ENCODE results near the gene OCRL.
"Not testable (repeated sequence)": the region's sequence is repeated elsewhere in the genome, so short reads cannot be mapped to it uniquely, and the experiment has no call there.

Gene OCRL

GRCh38 chrX:129534816-129535578 lies 5.1 kb upstream of the OCRL start:
- DNase-seq (ENCODE audit: low read depth), result no peak

GRCh38 chrX:129540722-129541184 lies 694 bp downstream of the OCRL start:
- no peak for DNase-seq (ENCODE audit: low read depth)

GRCh38 chrX:129544780-129545179 lies 4.7 kb downstream of the OCRL start:
- no peak for DNase-seq (ENCODE audit: low read depth)

DNA sequence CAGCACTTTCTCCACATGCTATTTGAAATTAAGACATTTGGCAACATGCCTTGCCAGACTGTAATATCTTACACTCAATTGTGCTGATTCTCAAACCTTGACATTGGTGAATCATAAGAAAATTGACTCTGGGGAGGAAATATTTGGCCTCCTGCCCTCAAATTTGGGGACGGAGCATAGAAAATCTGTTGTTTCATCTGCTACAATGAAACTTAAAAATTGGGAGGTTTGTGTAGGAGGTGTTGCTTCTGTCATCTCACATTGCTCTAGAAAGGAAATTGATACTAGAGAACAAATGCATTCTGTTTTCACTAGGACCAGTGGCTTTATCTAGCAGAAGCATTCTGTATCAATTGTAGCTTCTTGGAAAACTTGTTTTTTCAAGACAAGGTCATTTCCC lies 5.3 kb downstream of the OCRL start:
- no peak for DNase-seq (ENCODE audit: low read depth)

GRCh38 chrX:129549124-129549523 lies 9.1 kb downstream of the OCRL start:
- no peak for DNase-seq (ENCODE audit: low read depth)

DNA sequence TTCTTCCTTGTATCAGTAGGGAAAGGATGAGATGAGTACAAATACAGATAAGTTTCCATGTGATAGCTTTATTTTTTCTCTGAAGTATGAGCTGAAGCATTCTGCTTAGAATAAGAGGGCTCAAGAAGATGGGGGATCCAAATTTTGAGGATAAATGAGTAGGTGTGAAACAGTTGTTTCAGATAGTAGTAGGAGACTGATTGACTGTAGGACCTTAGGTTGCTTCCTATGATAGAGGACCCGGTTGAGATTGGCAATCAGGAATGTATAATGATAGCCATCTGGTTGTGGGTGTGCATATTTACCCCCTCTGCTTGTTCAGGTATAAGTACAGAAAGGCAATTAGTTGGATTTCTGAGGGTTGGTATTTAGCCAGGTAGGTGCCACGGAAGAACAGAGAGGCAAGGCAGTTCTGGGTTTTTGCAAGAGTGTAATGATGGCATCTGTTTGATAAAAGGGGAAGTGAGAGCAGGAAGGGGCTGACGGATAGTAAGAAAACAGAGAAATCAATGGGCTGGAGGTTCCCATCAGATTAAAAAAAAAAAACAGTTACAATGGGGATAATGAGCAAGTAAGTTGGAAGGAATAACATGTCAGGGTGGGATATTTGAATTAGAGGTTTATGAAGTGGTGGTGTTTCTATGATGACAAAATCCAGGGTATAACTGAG lies 13.7 kb downstream of the OCRL start:
- DNase-seq (ENCODE audit: low read depth), result no peak

- DNase-seq (ENCODE audit: low read depth), result not testable (repeated sequence)
Measured at GRCh38 chrX:129554816-129555215, 14.8 kb downstream of the OCRL start.

DNA sequence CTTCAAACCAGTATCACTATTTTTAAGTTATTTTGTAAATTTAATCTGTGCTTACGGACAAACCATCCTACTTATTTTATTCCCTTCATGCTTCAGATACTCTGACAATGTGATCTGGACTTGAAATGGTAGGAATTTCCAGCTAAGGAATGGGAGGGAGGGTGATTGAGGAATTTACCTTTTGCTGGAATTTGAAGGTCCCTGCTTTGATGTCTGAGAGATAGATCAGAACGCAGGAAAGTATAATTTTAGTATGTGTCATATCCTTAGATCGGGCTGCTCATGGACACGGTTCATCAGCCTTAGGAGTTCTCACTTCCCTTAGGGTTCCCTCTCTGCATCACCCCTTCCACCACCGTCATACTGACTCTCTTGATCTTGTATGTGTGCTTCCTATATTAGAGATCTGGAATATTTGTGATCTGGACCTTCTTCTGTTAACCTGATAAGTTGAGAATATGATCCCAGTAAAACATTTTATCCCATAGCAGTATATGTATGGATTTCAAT lies 16.8 kb downstream of the OCRL start:
- no peak for DNase-seq (ENCODE audit: low read depth)

GRCh38 chrX:129557844-129558480 lies 17.9 kb downstream of the OCRL start:
- no peak for DNase-seq (ENCODE audit: low read depth)

DNA sequence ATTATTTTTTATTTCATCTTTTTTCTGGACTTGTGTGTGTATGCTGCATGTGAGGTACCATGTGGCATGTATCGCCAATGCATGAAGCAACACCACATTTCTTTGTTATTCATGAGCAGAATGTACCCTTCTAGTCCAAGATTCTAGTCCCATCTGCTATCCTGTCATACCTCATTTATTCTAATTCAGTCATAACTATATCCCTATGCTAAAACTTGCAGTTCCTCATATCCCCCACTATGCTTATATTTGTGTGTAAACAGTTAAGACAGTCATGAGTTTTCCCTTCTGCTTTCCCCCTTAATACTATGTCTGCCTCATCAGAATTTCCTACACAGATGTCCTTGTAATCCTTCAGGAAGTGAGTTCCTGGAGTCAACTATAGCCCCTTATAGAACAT lies 19.7 kb downstream of the OCRL start:
- DNase-seq (ENCODE audit: low read depth), result no peak

DNA sequence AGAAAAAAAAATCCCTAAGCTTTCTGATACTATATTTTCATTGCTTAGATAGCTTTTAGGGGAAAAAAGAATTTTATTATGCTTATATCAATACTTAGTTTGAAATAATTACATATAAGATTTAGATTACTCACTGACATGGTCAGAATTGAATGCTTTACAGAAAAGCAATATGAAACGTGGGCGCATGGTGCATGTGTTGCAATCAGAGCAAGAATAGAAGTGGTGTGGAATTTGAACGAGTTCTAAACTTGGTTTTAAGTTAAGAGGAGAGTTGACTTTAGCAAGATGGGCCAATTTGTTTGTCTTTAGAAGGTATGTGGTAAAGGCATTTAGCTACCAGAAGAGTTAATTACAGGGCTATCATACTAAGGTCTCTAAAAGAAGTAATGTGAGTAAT lies 21.4 kb downstream of the OCRL start:
- DNase-seq (ENCODE audit: low read depth), result no peak

GRCh38 chrX:129564345-129564744 lies 24.3 kb downstream of the OCRL start:
- DNase-seq (ENCODE audit: low read depth), result not testable (repeated sequence)

- DNase-seq (ENCODE audit: low read depth), result no peak
Measured at GRCh38 chrX:129565046-129565650, 25.1 kb downstream of the OCRL start.

- no peak for DNase-seq (ENCODE audit: low read depth)
Measured at GRCh38 chrX:129566073-129566472, 26.0 kb downstream of the OCRL start.

DNA sequence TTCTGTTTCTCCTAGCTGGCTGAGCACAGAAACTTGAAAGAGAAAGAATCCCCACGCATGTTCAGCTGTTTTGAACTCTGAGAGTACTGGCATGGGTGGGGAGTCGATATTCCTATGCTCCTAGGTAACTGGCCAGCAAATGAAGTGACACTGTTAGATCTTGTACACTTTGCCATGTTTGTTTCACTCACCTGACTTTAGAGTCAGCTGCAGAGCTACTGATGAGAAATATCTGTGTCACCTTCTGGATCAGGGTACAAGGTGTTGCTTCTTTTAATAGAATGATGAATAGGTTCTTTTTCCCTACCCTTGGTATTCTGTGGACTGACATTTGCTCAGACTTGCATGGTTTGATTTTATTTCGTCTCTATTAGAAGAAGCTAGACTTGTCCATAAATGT lies 28.3 kb downstream of the OCRL start:
- DNase-seq (ENCODE audit: low read depth), result no peak

GRCh38 chrX:129572422-129572821 lies 32.4 kb downstream of the OCRL start:
- DNase-seq (ENCODE audit: low read depth), result no peak

GRCh38 chrX:129573652-129574051 lies 33.6 kb downstream of the OCRL start:
- not testable (repeated sequence) for DNase-seq (ENCODE audit: low read depth)

GRCh38 chrX:129574214-129574613 lies 34.2 kb downstream of the OCRL start:
- no peak for DNase-seq (ENCODE audit: low read depth)

- DNase-seq (ENCODE audit: low read depth), result no peak
Measured at GRCh38 chrX:129576539-129576938, 36.5 kb downstream of the OCRL start.

DNA sequence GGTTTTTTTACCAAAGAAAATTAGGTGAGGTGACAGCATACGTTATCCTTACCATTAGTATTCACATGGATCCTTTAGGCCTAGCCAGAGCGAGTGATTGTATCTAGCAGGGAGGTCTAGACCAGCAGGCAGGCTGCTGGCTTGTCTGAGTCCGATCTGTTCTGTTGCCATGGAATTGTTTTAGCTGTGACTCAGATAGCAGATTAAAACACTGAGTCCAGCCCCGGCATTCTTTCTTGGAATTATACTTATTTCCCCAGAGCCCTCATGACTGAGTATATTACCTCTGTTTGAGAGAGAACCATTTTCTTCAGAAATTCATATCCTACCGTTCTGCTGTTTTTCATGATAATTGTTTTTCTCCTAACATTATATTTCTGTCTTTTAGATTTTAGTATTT lies 37.4 kb downstream of the OCRL start:
- DNase-seq (ENCODE audit: low read depth), result peak; percentile 53

- DNase-seq (ENCODE audit: low read depth), result no peak
Measured at GRCh38 chrX:129577877-129578276, 37.8 kb downstream of the OCRL start.

- no peak for DNase-seq (ENCODE audit: low read depth)
Measured at GRCh38 chrX:129581904-129582303, 41.8 kb downstream of the OCRL start.

- DNase-seq (ENCODE audit: low read depth), result no peak
Measured at GRCh38 chrX:129585167-129585566, 45.1 kb downstream of the OCRL start.

Data from GM04504 (cell line).